IPS-NIHi7 (cell line): Measurements from ENCODE around the gene VAX1.
A peak's percentile ranks its signal among the peaks of the same experiment; 100 is the strongest.
"Not testable (repeated sequence)": the region's sequence is repeated elsewhere in the genome, so short reads cannot be mapped to it uniquely, and the experiment has no call there.

Source experiments
- DNase-seq: peaks from one replicate; pipeline ENCODE4 v3.0.0; 2012; ENCODE audit warnings: mixed read lengths; ENCODE audit errors: extremely low spot score

The VAX1 gene

DNA sequence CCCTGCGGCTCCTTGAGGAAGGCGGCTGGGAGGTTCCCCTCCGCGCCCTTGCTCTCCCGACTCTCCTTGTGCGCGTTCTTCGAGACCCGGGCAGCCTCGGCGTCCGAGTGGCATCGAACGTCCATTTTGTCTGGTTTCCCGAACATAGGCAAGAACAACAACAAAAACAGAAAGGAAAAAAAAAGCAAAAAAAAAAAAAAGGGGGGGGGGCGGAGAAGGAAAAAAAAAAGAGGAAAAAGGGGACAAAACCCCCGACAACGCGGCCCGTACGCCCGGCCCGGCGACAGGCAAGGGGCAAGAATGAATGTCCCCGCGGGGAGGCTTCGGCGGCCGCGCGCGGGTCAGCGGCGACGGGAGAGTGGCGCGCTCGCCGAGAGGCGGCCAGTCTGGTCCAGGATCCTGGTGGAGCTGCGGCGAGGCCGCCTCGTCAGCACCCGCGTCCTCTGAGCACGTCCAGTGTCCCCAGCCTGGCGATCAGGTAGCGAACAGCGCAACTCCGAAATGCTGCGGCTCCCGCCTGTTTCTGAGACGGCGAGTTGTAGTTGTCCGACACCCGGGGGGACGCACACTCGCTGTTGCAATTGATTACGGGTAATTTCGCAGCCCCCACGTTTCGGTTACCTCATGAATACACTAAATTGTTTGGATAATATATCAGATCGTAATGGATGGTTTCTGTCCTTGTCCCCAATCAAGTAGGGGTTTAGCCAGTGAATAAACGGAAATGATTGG, at the start of gene VAX1:
TSS of gene VAX1 (minus strand) at position 360 of the 732 bp plus-strand sequence. CDS start at position 146, 214 bp downstream.
- peak; percentile 23 for DNase-seq

DNA sequence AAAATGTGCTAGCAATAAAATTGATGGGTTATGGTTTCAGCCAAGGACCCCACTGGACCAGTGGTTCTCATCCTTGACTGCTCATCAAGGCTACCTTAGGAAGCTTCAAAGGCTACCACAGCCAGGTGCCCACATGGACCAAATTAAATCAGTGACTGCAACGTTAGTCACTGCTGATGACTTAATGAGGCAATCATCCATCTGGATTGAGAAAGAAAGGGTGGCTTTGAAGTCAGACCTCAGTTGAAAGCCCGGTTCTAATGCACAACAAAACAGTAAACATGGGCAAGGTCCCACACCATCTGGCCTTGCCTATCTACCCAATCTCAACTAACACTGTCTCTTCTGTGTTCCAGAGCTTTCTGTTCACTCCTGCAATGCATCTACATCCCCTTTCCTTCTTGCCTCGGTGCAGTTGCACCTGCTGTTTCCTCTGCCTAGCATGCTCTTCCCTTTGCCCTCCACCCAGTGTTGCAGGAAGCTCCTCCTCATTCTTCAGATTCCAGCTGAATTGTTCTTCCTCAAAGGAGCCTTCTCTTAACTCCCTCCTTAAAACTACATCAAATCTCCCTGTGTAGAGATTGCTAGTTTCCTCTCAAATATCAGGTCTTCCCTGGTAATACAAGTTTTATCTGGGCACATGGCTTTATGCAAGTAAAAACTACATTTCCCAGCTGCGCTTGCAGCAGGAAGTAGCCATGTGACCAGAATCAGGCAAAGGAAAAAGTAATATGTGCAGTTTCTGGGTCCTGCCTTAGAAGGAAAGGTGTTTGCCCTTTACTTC, 49.0 kb upstream of the VAX1 start:
- no peak for DNase-seq

DNA sequence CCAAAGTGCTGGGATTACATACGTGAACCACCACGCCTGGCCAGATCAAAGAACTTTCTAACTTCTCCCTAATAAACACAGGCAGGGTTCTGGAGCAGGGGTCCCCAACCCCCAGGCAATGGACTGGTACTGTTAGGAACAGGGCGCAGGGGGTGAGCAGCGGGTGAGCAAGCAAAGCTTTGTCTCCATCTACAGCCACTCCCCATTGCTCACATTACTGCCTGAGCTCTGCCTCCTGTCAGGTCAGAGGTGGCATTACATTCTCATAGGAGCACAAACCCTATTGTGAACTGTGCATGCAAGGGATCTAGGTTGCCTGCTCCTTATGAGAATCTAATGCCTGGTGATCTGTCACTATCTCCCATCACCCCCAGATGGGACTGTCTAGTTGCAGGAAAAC, 47.7 kb upstream of the VAX1 start:
- not testable (repeated sequence) for DNase-seq

DNA sequence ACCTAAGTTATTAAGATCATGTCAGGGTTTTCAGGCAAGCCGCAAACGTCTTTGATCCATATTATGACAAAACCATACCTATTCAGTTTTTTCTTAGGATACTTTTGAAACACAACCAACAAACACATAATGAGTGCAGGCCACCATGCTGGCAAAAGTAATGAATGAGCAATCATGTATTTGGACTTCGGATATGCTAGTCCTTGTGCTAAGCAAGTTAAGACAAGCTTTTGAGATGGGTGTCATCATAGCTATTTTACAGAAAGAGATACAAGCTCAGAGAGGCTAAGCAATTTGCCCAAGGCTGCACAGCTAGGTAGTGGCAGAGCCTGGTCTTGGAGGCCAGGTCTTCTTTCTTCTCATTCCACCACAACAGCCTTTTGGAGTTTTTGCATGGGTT, 46.8 kb upstream of the VAX1 start:
- no peak for DNase-seq

GRCh38 chr10:117184296-117184695, 46.2 kb upstream of the VAX1 start:
- no peak for DNase-seq

DNA sequence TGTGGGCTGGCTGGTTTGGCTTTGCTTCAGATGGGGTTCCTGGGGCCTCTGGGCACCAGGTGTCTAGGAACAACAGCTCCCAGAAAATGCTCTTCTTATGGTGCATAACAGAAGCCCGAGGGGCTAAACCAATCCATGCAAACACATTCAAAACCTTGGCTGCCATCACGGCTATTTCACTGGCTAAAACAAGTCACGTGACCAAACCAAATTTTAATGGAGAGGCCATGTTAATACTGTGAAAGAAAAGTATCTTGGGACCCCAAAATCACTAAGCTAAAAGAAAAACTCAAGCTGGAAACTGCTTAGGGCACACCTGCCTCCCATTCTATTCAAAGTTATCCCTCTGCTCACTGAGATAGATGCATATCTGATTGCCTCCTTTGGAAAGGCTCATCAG, 40.1 kb upstream of the VAX1 start:
- no peak for DNase-seq

- peak; percentile 72 for DNase-seq
Observed at GRCh38 chr10:117175901-117176534, 37.9 kb upstream of the VAX1 start.

DNA sequence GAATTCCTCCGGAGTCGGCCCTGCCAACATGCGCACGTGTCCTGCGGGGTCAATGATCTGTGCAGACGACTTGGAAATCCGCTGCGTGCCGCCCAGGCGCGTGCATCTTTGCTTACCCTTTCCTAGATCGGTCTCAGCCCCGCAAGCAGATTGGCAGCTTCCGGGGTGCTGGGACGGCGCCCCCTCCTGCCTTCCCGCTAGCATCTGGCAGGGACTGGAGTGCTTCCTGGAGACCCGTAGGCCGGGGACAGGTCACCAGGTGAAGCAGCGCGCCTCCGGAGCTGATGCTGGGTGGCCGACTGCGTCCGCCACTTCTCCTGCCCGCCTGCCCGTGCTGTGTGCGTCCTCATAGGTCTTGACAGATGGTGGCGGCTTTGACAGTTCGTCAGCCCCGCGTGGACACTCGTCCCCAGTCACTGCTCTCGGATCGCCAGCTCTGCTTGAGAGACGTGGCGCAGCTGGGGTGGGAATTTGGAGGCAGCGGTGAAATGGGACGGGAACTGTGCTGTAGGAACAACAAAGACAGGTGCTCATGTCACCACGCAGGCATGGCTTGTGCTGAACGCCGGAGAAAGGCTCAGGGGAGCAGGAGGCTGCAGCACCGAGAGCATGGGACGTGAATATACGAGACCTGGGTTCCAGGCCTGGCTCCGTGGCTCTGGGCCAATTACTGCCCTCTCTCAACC, 37.3 kb upstream of the VAX1 start:
- peak; percentile 35 for DNase-seq

DNA sequence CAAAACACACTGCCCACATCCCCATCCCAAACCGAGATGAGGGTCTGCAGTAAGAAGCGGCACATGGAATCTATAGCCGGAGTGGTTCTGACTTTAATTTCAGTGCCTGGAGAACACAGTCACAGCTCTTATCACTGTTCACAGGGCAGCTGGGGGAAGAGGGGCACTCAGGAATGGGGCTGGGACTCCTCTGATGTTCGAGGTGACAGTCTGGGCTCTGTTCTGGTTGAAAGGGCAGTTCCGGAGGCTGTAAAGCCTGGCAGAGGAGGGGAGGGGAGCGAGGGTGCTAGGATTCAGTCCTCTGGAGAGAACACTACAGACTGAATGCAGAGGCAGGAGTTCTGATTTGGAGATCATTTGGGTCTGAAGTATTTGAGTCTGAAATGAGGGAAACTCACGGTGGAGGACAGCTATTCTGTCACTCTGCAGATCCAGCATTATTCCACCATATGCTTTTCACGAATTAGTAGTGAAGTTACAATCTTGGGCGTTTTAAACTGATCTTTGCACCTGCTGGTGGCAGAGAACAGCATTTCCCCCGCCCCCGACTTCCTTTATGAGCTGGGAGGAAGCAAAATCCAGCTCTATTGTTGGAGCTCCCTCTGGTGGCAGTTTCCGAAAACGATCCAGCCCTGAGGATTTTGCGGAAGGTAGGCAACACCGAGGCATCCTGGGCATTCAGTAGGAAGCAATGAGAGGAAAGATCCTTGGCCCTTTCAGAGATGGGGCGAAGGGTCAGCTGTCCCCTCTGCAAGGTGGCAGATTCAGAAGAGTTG, 36.6 kb upstream of the VAX1 start:
- peak; percentile 82 for DNase-seq

GRCh38 chr10:117170244-117170643, 32.2 kb upstream of the VAX1 start:
- DNase-seq, result no peak

DNA sequence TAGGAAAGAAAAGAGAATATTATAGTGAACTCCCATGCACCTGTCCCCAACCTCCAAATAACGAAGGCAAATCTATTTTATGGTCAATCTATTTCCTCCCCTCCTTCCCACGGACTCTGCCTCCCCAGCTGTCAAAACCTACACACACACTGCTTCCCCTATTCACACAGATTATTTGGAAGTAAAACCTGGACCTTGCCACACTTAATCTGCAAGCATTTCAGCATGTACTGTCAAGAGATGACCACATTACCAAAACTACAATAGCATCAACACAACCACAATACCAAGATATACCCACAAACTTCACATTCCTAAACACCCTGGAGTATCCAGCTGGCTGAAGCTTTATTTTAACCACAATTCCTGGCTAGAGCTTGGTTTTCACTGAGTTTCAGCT, 31.4 kb upstream of the VAX1 start:
- no peak for DNase-seq

GRCh38 chr10:117168729-117169128, 30.7 kb upstream of the VAX1 start:
- DNase-seq, result peak; percentile 31

- DNase-seq, result peak; percentile 84
Observed at GRCh38 chr10:117167789-117168674, 30.0 kb upstream of the VAX1 start.

DNA sequence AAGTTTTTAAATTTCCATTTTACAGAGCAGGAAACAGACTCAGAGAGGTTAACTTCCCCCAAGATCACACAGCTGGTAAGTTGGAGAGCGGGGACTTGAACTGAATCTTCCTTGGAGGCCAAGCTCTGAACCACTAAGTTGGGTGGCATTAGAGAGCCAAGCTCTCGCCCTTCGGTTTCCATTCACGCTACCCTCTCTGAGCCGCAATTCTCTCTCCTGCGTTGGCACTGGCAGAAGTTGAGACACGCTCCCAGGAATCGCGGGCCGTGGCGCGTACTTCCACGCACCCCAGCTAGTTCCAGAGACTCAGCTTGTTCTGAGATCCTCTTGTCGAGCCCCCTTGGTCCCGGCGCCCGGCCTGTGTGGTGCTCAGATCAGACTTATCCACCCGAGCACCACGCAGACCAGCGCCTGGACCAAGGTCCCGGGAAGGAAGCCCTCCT, 29.3 kb upstream of the VAX1 start:
- DNase-seq, result no peak

DNA sequence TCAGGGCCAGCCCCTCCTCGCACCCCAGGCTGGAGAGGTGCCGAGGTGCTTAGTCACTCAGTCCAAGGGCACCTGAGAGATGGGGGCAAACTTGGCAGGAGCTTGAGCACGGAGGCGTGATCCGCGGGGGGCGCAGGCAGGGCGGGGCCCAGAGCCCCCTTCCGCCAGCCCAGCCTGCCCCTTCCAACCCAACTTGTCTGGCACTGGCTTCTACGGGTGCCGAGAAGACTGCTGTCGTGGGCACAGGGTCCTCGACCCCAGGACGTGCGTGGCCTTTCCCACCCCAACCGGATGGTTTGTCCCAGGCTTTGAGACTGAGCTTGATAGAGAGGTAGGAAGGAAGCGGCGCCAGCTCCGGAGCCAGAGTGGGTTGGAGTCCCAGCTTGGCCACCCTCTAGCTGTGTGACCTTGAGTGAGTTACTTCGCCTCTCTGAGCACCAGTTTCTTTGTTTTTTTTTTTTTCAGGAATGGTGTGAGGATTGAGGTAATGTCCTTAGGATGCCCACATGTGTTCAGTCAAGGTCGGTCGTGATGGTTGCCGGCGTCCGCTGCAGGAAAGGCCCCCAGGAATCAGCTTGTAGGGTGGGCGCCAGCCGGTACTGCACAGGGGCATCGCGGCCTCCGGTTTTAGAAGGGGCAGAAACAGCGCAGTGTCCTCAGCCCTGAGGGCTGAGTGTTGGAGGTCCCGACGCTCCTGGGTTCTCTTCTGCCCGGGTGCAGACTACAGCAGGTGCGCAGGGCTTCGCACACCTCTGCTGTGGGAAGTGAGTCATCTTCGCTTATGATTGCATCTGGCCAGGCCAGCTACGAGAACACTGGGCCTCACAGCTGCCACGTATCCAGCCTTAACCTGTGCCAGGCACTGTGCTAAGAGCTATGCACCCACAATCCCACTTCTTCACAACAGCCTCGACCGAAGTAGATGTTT, 28.6 kb upstream of the VAX1 start:
- DNase-seq, result no peak

DNA sequence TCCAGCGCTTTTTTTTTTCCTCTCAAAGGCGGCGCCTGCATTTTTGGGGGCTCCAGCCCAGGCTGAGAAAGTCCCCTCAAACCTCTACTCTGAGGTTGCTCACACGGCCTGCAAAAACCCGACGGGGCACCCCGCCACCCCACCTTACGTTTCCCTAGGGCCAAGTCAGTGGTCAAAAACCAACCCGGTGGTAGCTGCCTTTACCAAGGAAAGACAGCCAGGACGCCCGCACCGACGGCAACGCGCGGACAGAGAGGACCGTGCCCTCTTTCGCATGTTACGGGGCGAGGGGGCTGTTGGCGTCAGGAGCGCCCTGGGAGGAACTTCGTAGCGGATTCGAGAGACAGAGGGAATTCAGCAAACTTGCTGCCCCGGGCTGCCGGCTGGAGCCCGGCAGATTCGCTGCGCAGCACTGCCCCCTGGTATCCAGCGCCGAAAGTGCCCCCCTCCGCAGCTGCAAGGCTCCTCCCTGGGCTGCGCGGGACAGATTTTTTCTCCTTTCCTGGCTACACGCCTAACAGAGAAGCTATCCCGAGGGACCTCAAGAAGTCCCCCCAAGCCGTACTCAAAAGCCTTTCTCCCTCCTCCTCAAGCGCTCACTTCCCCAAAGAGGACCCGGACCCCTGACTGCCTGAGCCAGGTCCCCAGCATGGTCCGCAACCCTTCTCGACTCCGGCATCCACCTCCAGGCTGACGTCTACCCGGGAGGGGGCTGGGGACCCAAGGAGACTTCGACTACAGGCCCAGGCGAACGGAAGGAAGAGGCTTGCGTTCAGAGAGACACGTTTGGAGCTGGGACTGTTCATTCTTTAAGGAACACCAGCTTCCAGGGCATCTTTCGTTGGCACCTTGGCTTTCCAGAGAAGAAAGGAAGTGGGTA, 27.7 kb upstream of the VAX1 start:
- DNase-seq, result peak; percentile 85

DNA sequence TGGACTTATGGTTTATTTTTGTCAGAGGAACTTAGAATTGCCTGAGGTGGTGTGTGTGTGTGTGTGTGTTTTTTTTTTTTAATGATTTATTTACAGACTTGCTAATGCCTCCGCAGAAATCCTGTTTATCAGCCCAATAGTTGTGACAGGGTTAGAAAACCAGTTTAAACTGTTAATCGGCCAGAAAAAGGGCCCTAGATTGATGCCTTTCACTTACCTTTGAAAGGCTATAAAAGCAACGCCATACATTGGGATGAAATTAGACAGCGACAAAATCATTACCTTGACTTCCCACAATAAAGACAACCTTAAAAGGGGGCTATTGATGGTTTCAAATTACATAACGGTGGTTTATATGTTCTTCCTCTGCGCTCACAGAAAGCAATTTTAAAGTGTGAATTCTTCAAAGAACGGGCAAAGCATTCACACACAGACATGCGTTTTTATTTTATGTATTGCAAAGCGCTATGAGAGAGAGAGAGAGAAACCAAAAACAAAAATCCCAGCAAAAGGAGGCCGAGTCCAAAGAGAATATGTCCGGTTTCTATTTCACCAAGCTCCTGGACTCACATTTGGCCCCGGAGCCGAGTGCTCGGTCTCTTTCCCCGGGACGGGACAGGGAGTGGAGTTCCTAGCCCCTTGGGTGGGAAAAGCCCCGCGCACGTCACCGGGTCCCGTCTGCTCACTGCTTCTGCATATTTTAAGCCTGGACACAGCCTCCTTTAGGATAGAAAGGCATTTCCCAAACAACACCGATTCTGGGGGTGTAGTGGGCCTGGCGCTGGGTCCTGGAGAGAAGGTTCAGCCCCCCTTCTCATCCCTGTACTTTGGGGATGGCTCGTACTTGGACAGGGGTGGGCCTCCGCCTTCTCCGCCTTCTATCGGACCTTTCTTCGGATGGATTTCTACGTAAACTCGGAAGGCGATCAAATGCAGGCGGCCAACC, 26.8 kb upstream of the VAX1 start:
- no peak for DNase-seq
